Activated CD4-positive, alpha-beta T cell treated with anti-CD3 and anti-CD28 coated beads, Interleukin-10, Interleukin-2, amounts not matched to agents 100 ng/mL and 50 ng/mL, durations not matched to agents 16 hours and 8 hours (primary cell): Measurements from ENCODE around the gene ADAMTSL3.
"Not testable (repeated sequence)": the region's sequence is repeated elsewhere in the genome, so short reads cannot be mapped to it uniquely, and the experiment has no call there.

Source experiments
- DNase-seq: peaks from one replicate; pipeline ENCODE4 v3.0.0-alpha.2; 2020

Gene ADAMTSL3

GRCh38 chr15:84054544-84054943 lies 400.6 kb downstream of the ADAMTSL3 start:
- DNase-seq, result not testable (repeated sequence)

- DNase-seq, result no peak
Measured at GRCh38 chr15:84057714-84058331, 403.9 kb downstream of the ADAMTSL3 start.

GRCh38 chr15:84063674-84064073 lies 409.8 kb downstream of the ADAMTSL3 start:
- DNase-seq, result not testable (repeated sequence)

GRCh38 chr15:84068674-84069073 lies 414.8 kb downstream of the ADAMTSL3 start:
- not testable (repeated sequence) for DNase-seq

GRCh38 chr15:84078038-84078437 lies 424.1 kb downstream of the ADAMTSL3 start:
- DNase-seq, result not testable (repeated sequence)

GRCh38 chr15:84079325-84079884 lies 425.5 kb downstream of the ADAMTSL3 start:
- DNase-seq, result not testable (repeated sequence)

GRCh38 chr15:84079885-84080777 lies 426.2 kb downstream of the ADAMTSL3 start:
- peak; percentile 71 for DNase-seq

GRCh38 chr15:84080778-84081084 lies 426.8 kb downstream of the ADAMTSL3 start:
- not testable (repeated sequence) for DNase-seq

GRCh38 chr15:84081391-84082168 lies 427.7 kb downstream of the ADAMTSL3 start:
- no peak for DNase-seq

GRCh38 chr15:84082739-84083138 lies 428.8 kb downstream of the ADAMTSL3 start:
- DNase-seq, result no peak

GRCh38 chr15:84086071-84086470 lies 432.1 kb downstream of the ADAMTSL3 start:
- not testable (repeated sequence) for DNase-seq
